ENCODE data around the gene TENT5C. TPM values are rescaled to one million over a fixed set of nuclear protein-coding genes. Genes with fewer than 3 reads are reported as not detected.
"Not testable (repeated sequence)": the region's sequence is repeated elsewhere in the genome, so short reads cannot be mapped to it uniquely, and the experiment has no call there.

The TENT5C gene
- polyA plus RNA-seq, 1 of the 3 experiments (the other 2 are of a cell fraction) = 0.90 TPM

GRCh38 chr1:117556976-117557375, 48.9 kb upstream of the TENT5C start:
- TF ChIP-seq FOXM1 (IDR thresholded peaks at IDR 0.05; ENCODE audit: low read depth) (no peak), JUND (IDR thresholded peaks at IDR 0.05) (no peak)
- H3K4me1 ChIP-seq (ENCODE audit: control insufficient read depth in 1 of 2, insufficient read depth in 2 of 2, low read depth in 1 of 2, low read length in 1 of 2) = no peaks in the 10 kb centered on the region
- no peaks in the 10 kb centered on the region for H3K27me3 ChIP-seq (ENCODE audit: insufficient read depth)
- POLR2A ChIA-PET = no interaction called here
- no peak overlapping the region for H3K4me3 ChIP-seq (ENCODE audit: low read depth in 2 of 2, low read length in 1 of 2)
- no peak overlapping the region for H3K4me2 ChIP-seq
- H3K9me3 ChIP-seq = no peaks in the 10 kb centered on the region
- no peaks in the 10 kb centered on the region for H4K20me1 ChIP-seq (ENCODE audit: insufficient read depth)
- no peak for DNase-seq
- no peaks in the 10 kb centered on the region for H3K79me2 ChIP-seq (ENCODE audit: insufficient read depth)
- no peaks in the 10 kb centered on the region for H3F3A ChIP-seq (replicated peaks; ENCODE audit: insufficient read depth)
- H3K9me2 ChIP-seq = no peaks in the 10 kb centered on the region
- CTCF ChIA-PET = interaction anchor here (1.0 kb wide), 1 partner anchor 44 kb away, joined by 3 read pairs; no protein-coding TSS in a partner anchor
- no peak overlapping the region for H3K9ac ChIP-seq
- H3K36me3 ChIP-seq (replicated peaks in 1 of 2; ENCODE audit: control insufficient read depth in 1 of 2, insufficient read depth in 2 of 2, low read length in 1 of 2) = no peaks in the 10 kb centered on the region
- H2AFZ ChIP-seq (ENCODE audit: low read depth) = no peak overlapping the region
- H3K27ac ChIP-seq (ENCODE audit: low read depth in 2 of 2, low read length in 1 of 2) = no peak overlapping the region

- H4K20me1 ChIP-seq (ENCODE audit: insufficient read depth); H3K36me3 ChIP-seq (replicated peaks in 1 of 2; ENCODE audit: control insufficient read depth in 1 of 2, insufficient read depth in 2 of 2, low read length in 1 of 2); H3K4me1 ChIP-seq (ENCODE audit: control insufficient read depth in 1 of 2, insufficient read depth in 2 of 2, low read depth in 1 of 2, low read length in 1 of 2); H3K9me2 ChIP-seq; H3K79me2 ChIP-seq (ENCODE audit: insufficient read depth); H3F3A ChIP-seq (replicated peaks; ENCODE audit: insufficient read depth); H3K4me2 ChIP-seq; H3K27ac ChIP-seq (ENCODE audit: low read depth in 2 of 2, low read length in 1 of 2); DNase-seq; H3K9ac ChIP-seq; H3K9me3 ChIP-seq; H3K4me3 ChIP-seq (ENCODE audit: low read depth in 2 of 2, low read length in 1 of 2); H3K27me3 ChIP-seq (ENCODE audit: insufficient read depth); POLR2A ChIA-PET; H2AFZ ChIP-seq (ENCODE audit: low read depth): not testable (repeated sequence)
- CTCF ChIA-PET = interaction anchor here (1.1 to 1.7 kb wide), 2 partner anchors 10 to 24 kb away, joined by 3 read pairs; no protein-coding TSS in a partner anchor
Observed at GRCh38 chr1:117558451-117558850, 47.4 kb upstream of the TENT5C start.

GRCh38 chr1:117559139-117559538, 46.7 kb upstream of the TENT5C start:
- TF ChIP-seq POLR2AphosphoS5 (IDR thresholded peaks at IDR 0.05; ENCODE audit: low read depth, low read length) = no peak
- no peak for TF ChIP-seq MAX (IDR thresholded peaks at IDR 0.05; ENCODE audit: low read depth)
- no peak for TF ChIP-seq SIN3A (IDR thresholded peaks at IDR 0.05; ENCODE audit: borderline replicate concordance, low read depth, low read length)
- TF ChIP-seq USF2 (IDR thresholded peaks at IDR 0.05; ENCODE audit: borderline replicate concordance, low read depth, low read length) = no peak
- no peak for TF ChIP-seq SMC3 (IDR thresholded peaks at IDR 0.05; ENCODE audit: low read depth, low read length)
- TF ChIP-seq ZBTB33 (IDR thresholded peaks at IDR 0.05; ENCODE audit: borderline replicate concordance, low read depth) = no peak
- TF ChIP-seq FOSL2 (IDR thresholded peaks at IDR 0.05; ENCODE audit: borderline replicate concordance, low read depth) = no peak
- no peak for TF ChIP-seq TAF1 (IDR thresholded peaks at IDR 0.05; ENCODE audit: borderline replicate concordance, low read depth, low read length)
- TF ChIP-seq EZH2phosphoT487 (IDR thresholded peaks at IDR 0.05; ENCODE audit: borderline replicate concordance, low read depth) = no peak
- TF ChIP-seq GABPA (IDR thresholded peaks at IDR 0.05; ENCODE audit: low read depth) = no peak
- no peak for TF ChIP-seq RCOR1 (IDR thresholded peaks at IDR 0.05; ENCODE audit: low read length)
- TF ChIP-seq MXI1 (IDR thresholded peaks at IDR 0.05; ENCODE audit: low read depth, low read length) = no peak
- no peak for TF ChIP-seq NRF1 (IDR thresholded peaks at IDR 0.05; ENCODE audit: low read depth, low read length)
- Histone ChIP-seq H3K9me2 (no peaks in the 10 kb centered on the region), H4K20me1 (ENCODE audit: insufficient read depth) (no peaks in the 10 kb centered on the region), H3K9ac (no peak overlapping the region), H3K36me3 (replicated peaks in 1 of 2; ENCODE audit: control insufficient read depth in 1 of 2, insufficient read depth in 2 of 2, low read length in 1 of 2) (no peaks in the 10 kb centered on the region), H2AFZ (ENCODE audit: low read depth) (no peak overlapping the region), H3K27ac (ENCODE audit: low read depth in 2 of 2, low read length in 1 of 2) (no peak overlapping the region), H3K4me1 (ENCODE audit: control insufficient read depth in 1 of 2, insufficient read depth in 2 of 2, low read depth in 1 of 2, low read length in 1 of 2) (peaks cover 0 to 4% of the 10 kb centered on the region in 2 experiments; a peak in 1 of 4 replicates), H3K27me3 (ENCODE audit: insufficient read depth) (peaks cover 9% of the 10 kb centered on the region; the same call in 1 of the 2 replicates), H3K9me3 (no peaks in the 10 kb centered on the region), H3K79me2 (ENCODE audit: insufficient read depth) (no peaks in the 10 kb centered on the region), H3K4me2 (no peak overlapping the region), H3K4me3 (ENCODE audit: low read depth in 2 of 2, low read length in 1 of 2) (no peak overlapping the region), H3F3A (replicated peaks; ENCODE audit: insufficient read depth) (no peaks in the 10 kb centered on the region)
- 48% methylated on average over 3 of the region's 3 CpGs for WGBS (ENCODE audit: low lambda C conversion rate)
- no peak for DNase-seq
- ChIA-PET POLR2A (no interaction called here), CTCF (interaction anchor here (1.7 kb wide), 1 partner anchor 10 kb away, joined by 3 read pairs; no protein-coding TSS in a partner anchor)
